ENCODE results near the gene NTSR1.

The NTSR1 gene

GRCh38 chr20:62768551-62769287 lies 60.1 kb downstream of the NTSR1 start:
- H3K4me3 Mint-ChIP-seq: no peak overlapping the region
- DNase-seq: no peak
- no peak for TF ChIP-seq CTCF (IDR thresholded peaks at IDR 0.05)
- H3K9me3 Mint-ChIP-seq: no peaks in the 10 kb centered on the region
- peaks cover 9% of the 10 kb centered on the region for H3K27me3 Mint-ChIP-seq (ENCODE audit: low read depth, poor library complexity)
- H3K36me3 Mint-ChIP-seq (ENCODE audit: low read depth): no peaks in the 10 kb centered on the region
- no peak overlapping the region for H3K27ac Mint-ChIP-seq
- H3K4me1 Mint-ChIP-seq: peaks cover 45% of the 10 kb centered on the region

GRCh38 chr20:62769346-62770071 lies 60.9 kb downstream of the NTSR1 start:
- Mint-ChIP-seq H3K4me1 (peaks cover 50% of the 10 kb centered on the region), H3K27ac (no peak overlapping the region), H3K4me3 (no peak overlapping the region), H3K9me3 (no peaks in the 10 kb centered on the region), H3K36me3 (ENCODE audit: low read depth) (no peaks in the 10 kb centered on the region), H3K27me3 (ENCODE audit: low read depth, poor library complexity) (peaks cover 9% of the 10 kb centered on the region)
- DNase-seq: no peak
- TF ChIP-seq CTCF (IDR thresholded peaks at IDR 0.05): no peak

- no peak for DNase-seq
- H3K4me1 Mint-ChIP-seq: peaks cover 53% of the 10 kb centered on the region
- no peak for TF ChIP-seq CTCF (IDR thresholded peaks at IDR 0.05)
- no peak overlapping the region for H3K4me3 Mint-ChIP-seq
- H3K27me3 Mint-ChIP-seq (ENCODE audit: low read depth, poor library complexity): peaks cover 12% of the 10 kb centered on the region
- H3K36me3 Mint-ChIP-seq (ENCODE audit: low read depth): no peaks in the 10 kb centered on the region
- H3K9me3 Mint-ChIP-seq: no peaks in the 10 kb centered on the region
- no peak overlapping the region for H3K27ac Mint-ChIP-seq
Measured at GRCh38 chr20:62770111-62770910, 61.7 kb downstream of the NTSR1 start.

- Mint-ChIP-seq H3K27ac (no peak overlapping the region), H3K4me1 (peaks cover 59% of the 10 kb centered on the region), H3K27me3 (ENCODE audit: low read depth, poor library complexity) (peaks cover 12% of the 10 kb centered on the region), H3K4me3 (no peak overlapping the region), H3K9me3 (no peaks in the 10 kb centered on the region), H3K36me3 (ENCODE audit: low read depth) (no peaks in the 10 kb centered on the region)
- DNase-seq: no peak
- TF ChIP-seq CTCF (IDR thresholded peaks at IDR 0.05): no peak
Measured at GRCh38 chr20:62770916-62771315, 62.3 kb downstream of the NTSR1 start.

- Mint-ChIP-seq H3K27ac (no peak overlapping the region), H3K36me3 (ENCODE audit: low read depth) (no peaks in the 10 kb centered on the region), H3K9me3 (no peaks in the 10 kb centered on the region), H3K27me3 (ENCODE audit: low read depth, poor library complexity) (peaks cover 12% of the 10 kb centered on the region), H3K4me3 (no peak overlapping the region), H3K4me1 (peaks cover 61% of the 10 kb centered on the region)
- no peak for TF ChIP-seq CTCF (IDR thresholded peaks at IDR 0.05)
- DNase-seq: no peak
Measured at GRCh38 chr20:62771396-62772102, 62.9 kb downstream of the NTSR1 start.

Data from nephron progenitor cell (in vitro differentiated cells).